GM23248 (cell line): Measurements from ENCODE around the gene ATP10A. TPM values are rescaled to one million over a fixed set of nuclear protein-coding genes. Genes with fewer than 3 reads are reported as not detected.

Experiments
- DNase-seq: peaks from one replicate; pipeline ENCODE4 v3.0.0-alpha.2; 2015
- H2AFZ ChIP-seq: fragments of 200-600 bp; sonication (generic); 2 replicates; pipeline ENCODE4 v1.6.1; 2016; ENCODE audit warnings: antibody characterized with exemption
- H3F3A ChIP-seq: fragments of 200-600 bp; sonication (generic); 2 replicates; pipeline ENCODE4 v1.6.1; 2016; ENCODE audit warnings: mild to moderate bottlenecking, antibody characterized with exemption, mixed run types; ENCODE audit not compliant: insufficient read depth
- H3K27ac ChIP-seq: fragments of 200-600 bp; sonication (generic); 2 replicates; pipeline ENCODE4 v1.5.1; 2016; ENCODE audit warnings: mild to moderate bottlenecking
- H3K27me3 ChIP-seq: fragments of 200-600 bp; sonication (generic); replicated peaks from 2 replicates; pipeline ENCODE4 v1.6.1; 2016; ENCODE audit warnings: mild to moderate bottlenecking; ENCODE audit not compliant: insufficient read depth
- H3K36me3 ChIP-seq: fragments of 200-600 bp; sonication (generic); 2 replicates; pipeline ENCODE4 v1.6.1; 2016; ENCODE audit warnings: low read depth, mild to moderate bottlenecking
- H3K4me1 ChIP-seq: fragments of 200-600 bp; sonication (generic); 2 replicates; pipeline ENCODE4 v1.6.1; 2016; ENCODE audit warnings: mild to moderate bottlenecking; ENCODE audit not compliant: insufficient read depth
- H3K4me2 ChIP-seq: fragments of 200-600 bp; sonication (generic); one replicate; pipeline ENCODE4 v1.6.1; 2016; ENCODE audit warnings: mild to moderate bottlenecking; ENCODE audit not compliant: unreplicated experiment
- H3K4me3 ChIP-seq: fragments of 200-600 bp; sonication (generic); 2 replicates; pipeline ENCODE4 v1.5.1; 2016; ENCODE audit warnings: mild to moderate bottlenecking
- H3K79me2 ChIP-seq: fragments of 200-600 bp; sonication (generic); 2 replicates; pipeline ENCODE4 v1.6.1; 2016; ENCODE audit warnings: mild to moderate bottlenecking; ENCODE audit not compliant: insufficient read depth
- H3K9ac ChIP-seq: fragments of 200-600 bp; sonication (generic); 2 replicates; pipeline ENCODE4 v1.6.1; 2016; ENCODE audit warnings: mild to moderate bottlenecking
- H3K9me2 ChIP-seq: fragments of 200-600 bp; sonication (generic); 2 replicates; pipeline ENCODE4 v1.6.1; 2016; ENCODE audit warnings: mixed run types, mild to moderate bottlenecking, moderate library complexity; ENCODE audit not compliant: insufficient read depth
- H3K9me3 ChIP-seq: fragments of 200-600 bp; sonication (generic); one replicate; pipeline ENCODE4 v1.6.1; 2017; ENCODE audit warnings: low read depth
- H4K20me1 ChIP-seq: fragments of 200-600 bp; sonication (generic); 2 replicates; pipeline ENCODE4 v1.6.0; 2016; ENCODE audit not compliant: insufficient read depth
- EZH2 ChIP-seq: fragments of 200-600 bp; sonication (generic); IDR thresholded peaks from 2 replicates; pipeline ENCODE4 v1.6.1; 2018; ENCODE audit warnings: antibody characterized with exemption, mild to moderate bottlenecking; ENCODE audit not compliant: insufficient read depth, poor library complexity, severe bottlenecking
- EZH2phosphoT487 ChIP-seq: fragments of 200-600 bp; sonication (generic); IDR thresholded peaks from 2 replicates; pipeline ENCODE4 v1.6.1; 2018; ENCODE audit warnings: antibody characterized with exemption, moderate library complexity, mild to moderate bottlenecking, low read depth; ENCODE audit not compliant: insufficient read depth
- WGBS, 2 experiments: methylation state at CpG; one replicate each; pipeline ENCODE4 v1.1.6; 2015 to 2017; ENCODE audit warnings: low lambda C conversion rate in 2 of 2, low coverage in 1 of 2; ENCODE audit errors: missing lambda C conversion rate in 2 of 2; 5-methylcytosine and 5-hydroxymethylcytosine counted together
- in situ Hi-C: fragments of 300-500 bp; cut with MboI; formaldehyde crosslinking; loops from 2 replicates; pipeline ENCODE4 v1.15.0; 2020
- polyA plus RNA-seq: library from polyadenylated mRNA; unstranded; fragments of >200 nt; fragmentation: Nextera tagmentation; extraction: Ambion mirVana; gene quantifications from 2 replicates; pipeline ENCODE4 v1.2.1, GENCODE V29; 2016
- total RNA-seq: library from RNA; depleted of rRNA; stranded (reverse); fragments of >200 nt; shearing (Covaris generic); gene quantifications from 2 replicates; pipeline ENCODE4 v1.2.3, GENCODE V29; 2014

Gene ATP10A
- total and polyA plus RNA-seq, 2 experiments from 2014 or later: 20.4 to 64.1 TPM

DNA sequence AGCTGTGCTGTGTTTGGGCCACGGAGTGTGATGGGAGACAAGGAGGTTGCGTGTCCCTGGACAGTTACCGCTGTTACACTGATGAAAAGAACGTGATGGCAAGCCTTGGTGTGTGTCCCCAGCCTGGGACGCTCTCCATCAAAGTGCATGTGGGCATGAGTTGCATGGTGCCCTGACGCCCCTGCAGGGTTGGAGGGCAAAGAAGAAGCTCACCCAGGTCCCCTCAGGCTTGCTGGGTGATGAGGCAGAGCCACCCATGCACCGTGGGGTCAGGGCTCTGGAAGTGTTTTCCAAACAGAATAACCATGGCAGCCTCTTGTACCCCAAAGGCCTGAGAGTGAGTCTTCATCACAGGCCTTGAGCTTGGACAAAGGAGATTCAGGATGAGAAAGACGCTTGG is 189.2 kb downstream of the ATP10A start:
- H3K9me2 ChIP-seq: no peaks in the 10 kb centered on the region
- no peaks in the 10 kb centered on the region for H3K79me2 ChIP-seq
- H3K27me3 ChIP-seq: no peaks in the 10 kb centered on the region
- H2AFZ ChIP-seq: no peak overlapping the region
- peaks cover 23% of the 10 kb centered on the region for H3K4me1 ChIP-seq
- H4K20me1 ChIP-seq: no peaks in the 10 kb centered on the region
- in situ Hi-C loops: no loop called here
- H3F3A ChIP-seq: peaks cover 11% of the 10 kb centered on the region
- no peaks in the 10 kb centered on the region for H3K9me3 ChIP-seq
- H3K9ac ChIP-seq: no peak overlapping the region
- no peak for DNase-seq
- WGBS, 2 experiments: 88 to 90% methylated on average over 8 of the region's 8 CpGs
- H3K4me3 ChIP-seq: no peak overlapping the region
- H3K4me2 ChIP-seq: no peak overlapping the region
- TF ChIP-seq EZH2phosphoT487 (no peak), EZH2 (no peak)
- 0 out of 2 replicates have a peak, but pooled peaks cover 20% of the 10 kb centered on the region for H3K36me3 ChIP-seq
- H3K27ac ChIP-seq: no peak overlapping the region

DNA sequence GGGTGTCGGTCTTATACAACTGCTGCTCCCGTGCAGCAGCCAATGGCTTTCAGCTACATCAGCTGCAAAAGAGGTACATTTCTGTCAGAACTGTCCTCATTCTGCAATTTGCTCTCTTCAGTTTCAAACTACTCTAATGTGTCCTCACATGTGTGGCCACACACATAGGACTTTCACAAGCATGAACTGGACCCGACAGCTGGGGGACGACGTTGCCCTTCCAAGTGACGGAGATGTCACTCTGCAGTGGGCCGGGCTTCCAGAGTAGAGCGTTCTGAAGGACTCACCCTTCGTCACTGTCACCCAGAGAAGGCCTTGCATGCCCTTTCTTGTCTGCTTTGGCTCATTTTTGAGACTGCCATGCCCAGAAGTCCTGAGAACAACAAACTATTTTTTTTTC is 189.8 kb downstream of the ATP10A start:
- Histone ChIP-seq H3K4me3 (no peak overlapping the region), H3K9me3 (no peaks in the 10 kb centered on the region), H3K27ac (no peak overlapping the region), H3K27me3 (no peaks in the 10 kb centered on the region), H3K4me2 (no peak overlapping the region), H4K20me1 (no peaks in the 10 kb centered on the region), H3K36me3 (0 out of 2 replicates have a peak, but pooled peaks cover 18% of the 10 kb centered on the region), H3K9me2 (no peaks in the 10 kb centered on the region), H3F3A (peaks cover 11% of the 10 kb centered on the region), H3K4me1 (peaks cover 23% of the 10 kb centered on the region), H3K79me2 (no peaks in the 10 kb centered on the region), H3K9ac (no peak overlapping the region), H2AFZ (no peak overlapping the region)
- no peak for DNase-seq
- TF ChIP-seq EZH2 (no peak), EZH2phosphoT487 (no peak)
- WGBS, 2 experiments: 56 to 61% methylated on average over 9 of the region's 9 CpGs
- in situ Hi-C loops: no loop called here

GRCh38 chr15:25671132-25671531 is 192.0 kb downstream of the ATP10A start:
- Histone ChIP-seq H3K4me3 (no peak overlapping the region), H3K9me2 (no peaks in the 10 kb centered on the region), H3K27me3 (no peaks in the 10 kb centered on the region), H3K36me3 (no peaks in the 10 kb centered on the region), H3K4me1 (peaks cover 23% of the 10 kb centered on the region), H3K4me2 (peak overlapping the region; percentile 74), H3F3A (peaks cover 11% of the 10 kb centered on the region), H3K9ac (0 out of 2 replicates have a peak overlapping the region, but pooled peaks have one; percentile 20), H4K20me1 (no peaks in the 10 kb centered on the region), H3K27ac (no peak overlapping the region), H2AFZ (no peak overlapping the region), H3K9me3 (no peaks in the 10 kb centered on the region), H3K79me2 (no peaks in the 10 kb centered on the region)
- DNase-seq: peak; percentile 50
- in situ Hi-C loops: no loop called here
- 8 to 13% methylated on average over 6 of the region's 6 CpGs for WGBS, 2 experiments
- TF ChIP-seq EZH2phosphoT487 (no peak), EZH2 (no peak)

DNA sequence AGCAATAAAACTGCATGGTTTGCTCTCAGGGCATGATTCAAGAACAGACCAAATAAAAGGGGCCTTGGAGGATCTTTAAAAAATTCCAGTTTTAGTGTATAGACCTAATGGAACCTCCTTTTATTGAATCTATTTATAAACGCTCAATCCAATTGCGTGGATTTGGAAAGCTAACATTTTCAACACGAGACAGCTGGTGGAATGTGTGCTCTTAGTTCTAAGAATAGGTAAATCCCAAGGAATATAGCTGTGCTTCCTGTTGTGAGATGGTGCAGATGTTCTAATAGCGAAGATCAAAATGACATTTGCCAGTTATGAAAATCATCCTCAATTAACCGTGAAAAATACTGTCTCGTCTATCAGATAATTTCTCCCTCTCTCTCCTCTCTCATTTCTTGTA is 192.5 kb downstream of the ATP10A start:
- no peaks in the 10 kb centered on the region for H3K36me3 ChIP-seq
- WGBS, 2 experiments: 4 to 5% methylated on average over 6 of the region's 6 CpGs
- peaks cover 11% of the 10 kb centered on the region for H3F3A ChIP-seq
- peak overlapping the region; percentile 74 for H3K4me2 ChIP-seq
- H3K27ac ChIP-seq: no peak overlapping the region
- no peaks in the 10 kb centered on the region for H3K79me2 ChIP-seq
- in situ Hi-C loops: no loop called here
- H3K9me3 ChIP-seq: no peaks in the 10 kb centered on the region
- H2AFZ ChIP-seq: peak overlapping the region; percentile 10; the same call in 1 of the 2 replicates
- H3K27me3 ChIP-seq: no peaks in the 10 kb centered on the region
- H3K4me1 ChIP-seq: peaks cover 23% of the 10 kb centered on the region
- no peaks in the 10 kb centered on the region for H3K9me2 ChIP-seq
- peak overlapping the region; percentile 41 for H3K4me3 ChIP-seq
- no peaks in the 10 kb centered on the region for H4K20me1 ChIP-seq
- TF ChIP-seq EZH2phosphoT487: no peak
- no peak for TF ChIP-seq EZH2
- no peak for DNase-seq
- peak overlapping the region; percentile 20 for H3K9ac ChIP-seq
